Measurements from ENCODE around the gene FASTK. TPM values are rescaled to one million over a fixed set of nuclear protein-coding genes. Genes with fewer than 3 reads are reported as not detected.
A peak's percentile ranks its signal among the peaks of the same experiment; 100 is the strongest.
"Not testable (repeated sequence)": the region's sequence is repeated elsewhere in the genome, so short reads cannot be mapped to it uniquely, and the experiment has no call there.

Gene FASTK
- total RNA-seq, 1 experiment from 2014 or later, result 63.4 TPM

DNA sequence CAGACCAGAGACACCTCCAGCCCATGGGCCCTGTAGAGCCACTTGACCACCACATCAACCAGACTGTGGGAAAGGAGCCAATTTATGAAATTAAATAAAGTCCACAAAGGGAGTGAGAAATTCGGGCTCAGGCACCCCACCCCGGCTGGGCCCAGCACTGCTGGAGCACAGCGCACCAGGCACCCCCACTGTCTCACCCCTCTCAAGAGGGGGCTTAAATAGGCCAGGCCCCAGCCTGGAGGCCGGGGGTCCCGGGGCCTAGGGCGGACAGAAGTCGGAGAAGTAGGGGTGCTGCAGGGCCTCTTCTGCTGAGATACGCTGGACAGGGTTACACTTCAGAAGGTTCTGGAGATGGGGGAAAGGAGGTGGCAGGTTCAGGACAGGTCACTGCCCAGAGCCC lies 26.9 kb downstream of the FASTK start:
- no peak for DNase-seq (ENCODE audit: extremely low read depth, low read depth)

DNA sequence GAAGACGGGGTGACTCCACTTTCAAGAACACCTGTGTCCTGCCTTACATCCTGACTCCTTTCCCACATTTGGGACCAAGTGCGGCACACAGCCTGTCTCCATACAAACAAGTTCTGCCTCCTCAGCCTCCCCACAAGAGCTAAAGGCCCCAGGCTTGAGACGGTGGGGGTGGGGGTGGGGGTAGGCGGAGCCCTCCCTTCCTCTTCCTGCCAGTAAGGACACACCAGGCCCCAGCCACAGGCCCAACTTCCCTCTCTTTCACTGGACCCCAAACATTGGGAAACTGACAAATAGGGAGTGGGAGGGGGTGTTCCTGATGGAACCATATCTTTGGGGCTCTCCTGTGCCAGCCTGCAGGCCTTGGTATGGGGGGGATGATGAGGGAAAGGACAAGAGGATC lies 27.5 kb downstream of the FASTK start:
- no peak for DNase-seq (ENCODE audit: extremely low read depth, low read depth)

DNA sequence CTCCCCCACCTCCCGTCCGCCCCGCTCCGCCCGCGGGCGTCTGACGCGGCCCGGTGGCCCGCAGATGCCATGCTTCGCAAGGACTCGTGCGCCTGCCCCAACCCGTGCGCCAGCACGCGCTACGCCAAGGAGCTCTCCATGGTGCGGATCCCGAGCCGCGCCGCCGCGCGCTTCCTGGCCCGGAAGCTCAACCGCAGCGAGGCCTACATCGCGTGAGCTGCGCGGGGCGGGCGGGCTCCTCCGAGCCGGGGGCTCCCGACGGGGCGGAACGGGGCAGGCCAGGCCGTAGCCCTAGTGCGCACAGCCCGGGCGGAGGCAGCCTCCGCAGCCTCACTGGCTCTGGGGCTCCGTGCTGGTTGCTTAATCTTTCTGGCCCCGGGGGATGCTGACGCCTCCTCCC lies 29.5 kb downstream of the FASTK start:
- DNase-seq (ENCODE audit: extremely low read depth, low read depth), result peak; percentile 38

GRCh38 chr7:151048911-151049463 lies 31.6 kb downstream of the FASTK start:
- no peak for DNase-seq (ENCODE audit: extremely low read depth, low read depth)

- DNase-seq (ENCODE audit: extremely low read depth, low read depth), result no peak
These were observed 32.4 kb downstream of the FASTK start, which contains the start of gene ASIC3 for GRCh38 chr7:151047976-151048815. Gene ASIC3, plus strand, starts transcription at chr7:151048531. Its CDS starts 355 bp downstream, at chr7:151048886.

- DNase-seq (ENCODE audit: extremely low read depth, low read depth), result no peak
These were observed 33.7 kb downstream of the FASTK start for GRCh38 chr7:151046603-151047573.

DNA sequence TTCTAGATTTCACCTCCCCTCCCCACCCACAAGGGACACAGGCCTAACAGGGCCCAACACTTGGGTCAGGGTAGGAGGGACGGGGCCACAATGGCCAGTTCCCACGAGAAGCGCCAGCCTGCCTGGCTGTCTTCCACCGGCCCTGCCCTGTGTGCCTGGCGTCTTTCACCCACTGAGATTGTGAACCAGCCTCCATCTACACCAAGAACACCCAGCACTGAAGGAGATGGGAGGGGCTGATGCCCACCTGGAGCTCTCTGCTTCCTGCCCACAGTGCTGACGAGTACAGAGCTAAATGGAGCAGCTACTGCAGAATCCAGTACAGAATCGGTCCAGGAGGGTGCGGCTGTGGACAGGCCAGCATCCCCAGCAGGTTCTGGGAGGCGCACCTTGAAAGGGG lies 34.6 kb downstream of the FASTK start:
- DNase-seq (ENCODE audit: extremely low read depth, low read depth), result no peak

GRCh38 chr7:151045262-151045661 lies 35.3 kb downstream of the FASTK start:
- DNase-seq (ENCODE audit: extremely low read depth, low read depth), result no peak

DNA sequence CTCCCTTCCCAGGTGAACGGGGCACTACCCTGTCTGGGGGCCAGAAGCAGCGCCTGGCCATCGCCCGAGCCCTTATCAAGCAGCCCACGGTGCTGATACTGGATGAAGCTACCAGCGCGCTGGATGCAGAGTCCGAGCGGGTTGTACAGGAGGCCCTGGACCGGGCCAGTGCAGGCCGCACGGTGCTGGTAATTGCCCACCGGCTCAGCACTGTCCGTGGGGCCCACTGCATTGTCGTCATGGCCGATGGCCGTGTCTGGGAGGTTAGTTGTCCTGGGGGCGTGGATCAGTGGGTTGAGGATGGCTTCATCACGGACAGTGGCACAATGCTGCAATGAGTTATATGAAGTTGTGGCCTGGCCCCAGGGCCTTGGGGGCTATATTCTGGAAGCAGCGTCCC lies 36.6 kb downstream of the FASTK start:
- no peak for DNase-seq (ENCODE audit: extremely low read depth, low read depth)

GRCh38 chr7:151043449-151043848 lies 37.2 kb downstream of the FASTK start:
- DNase-seq (ENCODE audit: extremely low read depth, low read depth), result not testable (repeated sequence)

GRCh38 chr7:151040616-151041375 lies 39.8 kb downstream of the FASTK start:
- no peak for DNase-seq (ENCODE audit: extremely low read depth, low read depth)

DNA sequence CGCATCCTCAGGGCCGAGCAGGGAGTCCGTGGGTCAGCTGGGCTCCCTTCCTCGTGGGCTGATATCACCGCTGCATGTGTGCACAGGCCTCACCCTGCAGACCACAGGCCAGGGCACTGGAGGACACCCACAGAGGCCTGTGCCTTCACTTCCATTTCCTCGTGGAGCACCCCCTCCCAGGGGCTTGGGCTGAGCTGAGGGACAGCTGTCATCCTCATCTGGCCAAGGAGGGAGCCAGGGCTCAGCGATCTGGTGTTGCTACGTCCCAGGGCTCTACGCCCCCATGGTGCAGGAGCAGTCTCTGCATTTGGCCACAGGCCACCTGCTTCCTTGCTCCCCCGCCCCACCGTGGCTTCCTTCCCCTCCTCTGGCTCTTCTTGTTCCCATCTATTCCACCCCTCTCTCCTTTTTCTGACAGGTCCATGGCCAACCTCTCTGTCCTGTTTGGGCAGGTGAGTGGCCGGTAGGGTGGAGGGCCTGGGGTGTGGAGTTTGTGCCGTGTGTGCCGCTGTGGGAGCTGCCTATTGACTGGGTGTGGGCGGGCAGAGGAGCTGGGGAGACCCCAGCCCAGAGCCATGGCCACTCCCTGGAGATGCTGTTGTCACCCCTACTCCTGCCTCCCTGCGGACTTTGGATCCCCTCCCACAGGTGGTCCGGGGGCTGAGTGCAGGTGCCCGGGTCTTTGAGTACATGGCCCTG lies 40.6 kb downstream of the FASTK start:
- DNase-seq (ENCODE audit: extremely low read depth, low read depth), result no peak

GRCh38 chr7:151038951-151039849 lies 41.4 kb downstream of the FASTK start:
- peak; percentile 43 for DNase-seq (ENCODE audit: extremely low read depth, low read depth)

DNA sequence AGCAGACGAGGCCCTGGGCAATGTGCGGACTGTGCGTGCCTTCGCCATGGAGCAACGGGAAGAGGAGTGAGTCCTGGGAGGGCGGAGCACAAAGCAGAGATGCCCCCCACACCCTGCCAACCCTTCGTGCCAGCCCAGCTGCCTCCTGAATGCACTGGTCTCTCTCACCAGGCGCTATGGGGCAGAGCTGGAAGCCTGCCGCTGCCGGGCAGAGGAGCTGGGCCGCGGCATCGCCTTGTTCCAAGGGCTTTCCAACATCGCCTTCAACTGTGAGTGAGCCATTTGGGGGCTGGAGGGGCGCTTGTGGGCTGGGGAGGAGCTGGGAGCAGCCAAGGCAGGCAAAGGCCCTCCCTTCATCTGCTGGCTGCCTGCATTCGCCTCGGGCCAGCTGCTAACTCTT lies 44.7 kb downstream of the FASTK start:
- DNase-seq (ENCODE audit: extremely low read depth, low read depth), result no peak

- no peak for DNase-seq (ENCODE audit: extremely low read depth, low read depth)
These were observed 45.4 kb downstream of the FASTK start for GRCh38 chr7:151035026-151035717.

DNA sequence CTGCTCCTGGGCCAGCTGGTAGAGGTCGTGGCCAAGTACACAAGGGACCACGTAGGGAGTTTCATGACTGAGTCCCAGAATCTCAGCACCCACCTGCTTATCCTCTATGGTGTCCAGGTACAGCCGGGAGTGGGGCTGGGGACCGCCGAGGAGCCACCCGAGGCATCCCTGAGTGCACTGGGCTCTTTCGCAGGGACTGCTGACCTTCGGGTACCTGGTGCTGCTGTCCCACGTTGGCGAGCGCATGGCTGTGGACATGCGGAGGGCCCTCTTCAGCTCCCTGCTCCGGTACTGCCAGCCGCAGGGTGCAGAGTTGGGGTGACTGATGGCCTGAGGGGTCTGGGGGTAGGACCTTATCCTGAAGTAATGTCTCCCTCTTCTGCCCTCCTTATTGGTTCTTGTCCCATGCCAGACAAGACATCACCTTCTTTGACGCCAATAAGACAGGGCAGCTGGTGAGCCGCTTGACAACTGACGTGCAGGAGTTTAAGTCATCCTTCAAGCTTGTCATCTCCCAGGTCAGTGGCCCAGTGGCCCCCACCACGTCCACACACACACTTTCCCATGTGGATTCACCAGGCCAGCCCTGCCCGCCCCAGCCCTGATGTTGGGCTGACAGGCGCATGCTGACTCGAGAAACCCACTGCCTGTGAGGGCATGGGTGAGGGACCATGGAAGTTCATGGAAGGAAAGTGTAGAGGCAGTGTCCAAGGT lies 46.1 kb downstream of the FASTK start:
- DNase-seq (ENCODE audit: extremely low read depth, low read depth), result no peak

DNA sequence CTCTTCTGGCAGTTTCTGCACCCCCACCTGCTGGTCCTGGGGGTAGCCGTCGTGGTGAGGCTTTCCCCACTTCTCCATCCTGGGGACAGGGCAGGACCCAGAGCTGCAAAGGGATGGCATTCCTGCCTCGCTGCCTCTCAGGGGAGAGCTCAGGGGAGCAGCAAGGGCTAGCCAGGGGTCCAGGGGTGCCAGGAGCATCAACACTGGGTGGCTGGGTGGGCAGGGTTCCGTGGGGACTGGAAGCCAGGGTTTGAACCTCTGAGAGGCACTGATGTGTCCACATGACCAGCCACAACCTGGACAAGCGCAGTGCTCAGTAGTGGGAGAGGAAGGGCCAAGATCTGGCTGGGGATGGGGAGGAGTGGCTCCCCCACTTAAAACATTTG lies 46.8 kb downstream of the FASTK start:
- no peak for DNase-seq (ENCODE audit: extremely low read depth, low read depth)

All from NCI-H460 (cell line).